Endothelial cell of umbilical vein (primary cell): Measurements from ENCODE around the gene TTL. TPM values are rescaled to one million over a fixed set of nuclear protein-coding genes. Genes with fewer than 3 reads are reported as not detected.
"Not testable (repeated sequence)": the region's sequence is repeated elsewhere in the genome, so short reads cannot be mapped to it uniquely, and the experiment has no call there.

Source experiments
- BruUV-seq: library from RNA; stranded (reverse); fragments of 400-500 nt; replicated peaks from 2 replicates; lab custom pipeline; 2021; lab: Mats Ljungman, UMichigan
- CTCF ChIA-PET: fragments of 300-600, 350-600 bp; sonication (Branson Sonifier 250); formaldehyde crosslinking; loops from one replicate; lab custom pipeline; 2021; ENCODE audit warnings: antibody characterized with exemption, inconsistent platforms; lab: Charles Lee
- POLR2A ChIA-PET: fragments of 300-600, 350-600 bp; sonication (Branson Sonifier 250); formaldehyde crosslinking; loops from one replicate; lab custom pipeline; 2021; ENCODE audit warnings: antibody characterized with exemption, inconsistent platforms; lab: Charles Lee
- DNase-seq: peaks from one replicate; pipeline ENCODE4 v3.0.0-alpha.2; 2011; ENCODE audit warnings: low read depth, low spot score
- FAIRE-seq: peaks from 2 replicates; lab custom pipeline; 2011; peaks lifted over from hg19 to GRCh38; lab: Jason Lieb, UNC
- H2AFZ ChIP-seq: 2 replicates; pipeline ENCODE4 v1.6.0; 2012; ENCODE audit warnings: low read depth, low read length, control low read depth, inconsistent platforms
- H3K27ac ChIP-seq: 2 replicates; pipeline ENCODE4 v1.5.1; 2011; ENCODE audit warnings: low read depth, mild to moderate bottlenecking, control low read depth, low read length, moderate library complexity; ENCODE audit not compliant: insufficient read depth
- H3K27me3 ChIP-seq, 2 experiments: 2 replicates each; pipeline versions ENCODE4 v1.6.0 to v1.6.1; 2011; ENCODE audit warnings: low read length in 2 of 2, mixed read lengths in 1 of 2; ENCODE audit not compliant: control insufficient read depth in 2 of 2, insufficient read depth in 2 of 2
- H3K36me3 ChIP-seq, 2 experiments: 2 replicates in 1 of 2; 3 replicates in 1 of 2; pipeline ENCODE4 v1.5.1; 2011; ENCODE audit warnings: low read length in 2 of 2, mild to moderate bottlenecking in 1 of 2, moderate library complexity in 1 of 2; ENCODE audit not compliant: control insufficient read depth in 2 of 2, insufficient read depth in 2 of 2; ENCODE audit errors: extremely low read depth in 1 of 2
- H3K4me1 ChIP-seq: 3 replicates; pipeline ENCODE4 v1.5.1; 2011; ENCODE audit warnings: mild to moderate bottlenecking, low read length; ENCODE audit not compliant: control insufficient read depth, insufficient read depth; ENCODE audit errors: extremely low read depth
- H3K4me2 ChIP-seq: 2 replicates; pipeline ENCODE4 v1.6.1; 2011; ENCODE audit warnings: low read length, control low read depth, mixed read lengths; ENCODE audit not compliant: insufficient read depth
- H3K4me3 ChIP-seq, 3 experiments: fragments of 200-600 bp in 1 of 3; sonication (generic), shearing (Covaris generic) in 1 of 3; replicated peaks in 1 of 3; 2 replicates each; pipeline ENCODE4 v1.5.1; 2011 to 2016; ENCODE audit warnings: control low read depth in 3 of 3, low read length in 3 of 3, mild to moderate bottlenecking in 2 of 3, inconsistent platforms in 1 of 3, low read depth in 1 of 3, moderate library complexity in 1 of 3; ENCODE audit not compliant: insufficient read depth in 1 of 3
- H3K79me2 ChIP-seq: 2 replicates; pipeline ENCODE4 v1.6.0; 2012; ENCODE audit warnings: low read length, inconsistent platforms; ENCODE audit not compliant: control insufficient read depth, insufficient read depth
- H3K9ac ChIP-seq: replicated peaks from 2 replicates; pipeline ENCODE3; 2011; ENCODE audit warnings: low read length, control low read depth; ENCODE audit not compliant: insufficient read depth; ENCODE audit errors: extremely low read depth
- H3K9me1 ChIP-seq: replicated peaks from 3 replicates; pipeline ENCODE4 v1.6.0; 2011; ENCODE audit warnings: mild to moderate bottlenecking, low read length; ENCODE audit not compliant: control insufficient read depth, insufficient read depth; ENCODE audit errors: extremely low read depth
- H3K9me3 ChIP-seq: replicated peaks from 2 replicates; pipeline ENCODE4 v1.5.1; 2012; ENCODE audit warnings: low read length, inconsistent platforms; ENCODE audit not compliant: control insufficient read depth, insufficient read depth
- H4K20me1 ChIP-seq: replicated peaks from 2 replicates; pipeline ENCODE3; 2011; ENCODE audit warnings: mild to moderate bottlenecking, low read length; ENCODE audit not compliant: control insufficient read depth, insufficient read depth; ENCODE audit errors: extremely low read depth
- GATA2 ChIP-seq: IDR thresholded peaks from 2 replicates; pipeline ENCODE4 v1.7.0; 2011; ENCODE audit warnings: low read depth, mild to moderate bottlenecking, moderate library complexity, mixed read lengths, low read length; ENCODE audit not compliant: insufficient read length, insufficient read depth
- dilution Hi-C: fragments of 300-500 bp; cut with MboI; formaldehyde crosslinking; loops from one replicate; pipeline ENCODE4 v1.15.0; 2019; ENCODE audit warnings: low sequenced_read_pairs; ENCODE audit not compliant: extremely low pct_ligation_motif_present
- intact Hi-C: fragments of 100-400 bp; cut with micrococcal nuclease; formaldehyde crosslinking; loops from one replicate; pipeline ENCODE4 v1.10.0; 2022
- polyA plus RNA-seq, 4 experiments: library from polyadenylated mRNA; depleted of rRNA in 3 of 4; stranded (reverse) in 3 of 4; unstranded in 1 of 4; fragments of >200 nt; gene quantifications; 2 replicates each; pipeline versions ENCODE4 v1.2.1 to v1.2.3, GENCODE V29; 2011 to 2012; ENCODE audit warnings: missing spikeins in 1 of 4
- total RNA-seq: library from RNA; stranded (reverse); gene quantifications from 2 replicates; pipeline ENCODE4 v1.2.3, GENCODE V29; 2021
- TF ChIP-seq, protein P1 (sequence below), 2 donors: IDR thresholded peaks; 1 replicate in 1 of 2; 2 replicates in 1 of 2; pipeline ENCODE4 v1.5.1; 2011; ENCODE audit warnings: low read length in 2 of 2, mild to moderate bottlenecking in 2 of 2, moderate library complexity in 2 of 2, control low read depth in 1 of 2, inconsistent platforms in 1 of 2, low read depth in 1 of 2; ENCODE audit not compliant: insufficient read depth in 1 of 2; ENCODE audit errors: extremely low read depth in 1 of 2

Gene TTL
- total and polyA plus RNA-seq, 2 donors (not counting 3 experiments of a cell fraction or from before 2014, with no cell fraction given): 21.9 to 66.8 TPM

DNA sequence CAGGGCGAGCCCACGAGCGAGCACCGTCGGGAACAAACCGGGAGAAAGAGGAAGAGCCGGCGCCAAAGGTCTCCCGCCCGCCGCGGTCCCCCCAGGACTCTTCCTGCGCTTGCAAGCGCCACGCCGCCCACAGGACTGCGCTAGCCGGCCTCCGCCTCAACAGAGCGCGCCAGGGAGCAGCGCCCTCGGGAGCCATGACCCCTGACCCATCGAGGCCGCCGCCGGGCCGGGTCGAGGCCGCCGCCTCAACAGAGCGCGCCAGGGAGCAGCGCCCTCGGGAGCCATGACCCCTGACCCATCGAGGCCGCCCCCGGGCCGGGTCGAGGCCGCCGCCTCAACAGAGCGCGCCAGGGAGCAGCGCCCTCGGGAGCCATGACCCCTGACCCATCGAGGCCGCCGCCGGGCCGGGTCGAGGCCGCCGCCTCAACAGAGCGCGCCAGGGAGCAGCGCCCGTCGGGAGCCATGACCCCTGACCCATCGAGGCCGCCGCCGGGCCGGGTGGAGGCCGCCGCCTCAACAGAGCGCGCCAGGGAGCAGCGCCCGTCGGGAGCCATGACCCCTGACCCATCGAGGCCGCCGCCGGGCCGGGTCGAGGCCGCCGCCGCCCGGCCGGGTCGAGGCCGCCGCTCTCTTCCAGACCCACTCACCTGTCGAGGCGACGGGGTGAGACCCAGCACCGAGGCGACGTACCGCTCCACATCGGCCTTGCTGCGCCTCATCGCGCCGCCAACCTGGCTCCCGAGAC is 49.0 kb upstream of the TTL start:
- H3K9me1 ChIP-seq, H4K20me1 ChIP-seq, H3K9ac ChIP-seq, H3K4me1 ChIP-seq, dilution Hi-C loops, DNase-seq, H3K27me3 ChIP-seq, FAIRE-seq, H3K79me2 ChIP-seq, BruUV-seq, H3K9me3 ChIP-seq, H3K36me3 ChIP-seq: not testable (repeated sequence)
- peak overlapping the region; percentile 42 for H3K4me2 ChIP-seq
- ChIA-PET POLR2A (interaction anchor here (0.6 to 0.9 kb wide), 4 partner anchors 178 to 535 kb away, joined by 3 to 6 read pairs (median 3); partner anchors contain the start of gene ZC3H8), CTCF (interaction anchor here (0.6 to 1.8 kb wide), 14 partner anchors 40 to 545 kb away, joined by 3 to 33 read pairs (median 4); no protein-coding TSS in a partner anchor)
- H2AFZ ChIP-seq: peak overlapping the region; percentile 41
- peak overlapping the region; percentile 37 for H3K27ac ChIP-seq
- intact Hi-C loops: loop anchor here (2.0 to 5.0 kb wide), 2 partner anchors 176 to 312 kb away; partner anchors contain the start of gene ZC3H8
- H3K4me3 ChIP-seq: peak overlapping the region in 2 of 3 experiments; percentile 38 to 48

DNA sequence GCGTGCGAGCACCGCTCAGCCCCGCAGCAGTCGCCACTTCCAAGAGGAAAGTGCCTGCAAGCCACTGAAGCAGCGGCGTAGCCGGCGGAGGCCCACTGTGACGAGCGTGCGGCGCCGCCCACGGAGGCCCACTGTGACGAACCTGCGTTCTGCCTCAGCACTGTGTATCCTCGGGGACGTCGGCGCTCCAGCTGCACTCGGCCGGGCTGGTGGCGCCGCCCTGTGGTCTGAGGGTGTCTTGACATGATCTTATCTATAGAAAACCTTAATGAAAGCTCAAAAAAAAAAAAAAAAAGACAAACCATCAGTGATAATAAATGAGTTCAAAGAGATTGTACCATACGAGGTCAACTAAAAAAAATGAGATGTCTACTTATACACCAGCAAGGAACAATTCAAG is 48.5 kb upstream of the TTL start, which contains the start of gene RGPD8:
Gene RGPD8 (minus strand): TSS at position 166 of the 400 bp plus-strand sequence. CDS start 192 bp downstream, outside the sequence.
- intact Hi-C loops: loop anchor here (2.0 to 5.0 kb wide), 2 partner anchors 176 to 313 kb away; partner anchors contain the start of gene ZC3H8
- H4K20me1 ChIP-seq, H3K9me3 ChIP-seq, H3K27me3 ChIP-seq, H3K9me1 ChIP-seq, dilution Hi-C loops, H3K9ac ChIP-seq, FAIRE-seq, BruUV-seq, H3K4me1 ChIP-seq, H3K36me3 ChIP-seq, H3K79me2 ChIP-seq: not testable (repeated sequence)
- peak within 1 kb of the TSS; percentile 37 for H3K27ac ChIP-seq
- peak; percentile 92 for DNase-seq
- peak within 1 kb of the TSS in 2 of 3 experiments; percentile 38 to 48 for H3K4me3 ChIP-seq
- TF ChIP-seq, protein P1, sequence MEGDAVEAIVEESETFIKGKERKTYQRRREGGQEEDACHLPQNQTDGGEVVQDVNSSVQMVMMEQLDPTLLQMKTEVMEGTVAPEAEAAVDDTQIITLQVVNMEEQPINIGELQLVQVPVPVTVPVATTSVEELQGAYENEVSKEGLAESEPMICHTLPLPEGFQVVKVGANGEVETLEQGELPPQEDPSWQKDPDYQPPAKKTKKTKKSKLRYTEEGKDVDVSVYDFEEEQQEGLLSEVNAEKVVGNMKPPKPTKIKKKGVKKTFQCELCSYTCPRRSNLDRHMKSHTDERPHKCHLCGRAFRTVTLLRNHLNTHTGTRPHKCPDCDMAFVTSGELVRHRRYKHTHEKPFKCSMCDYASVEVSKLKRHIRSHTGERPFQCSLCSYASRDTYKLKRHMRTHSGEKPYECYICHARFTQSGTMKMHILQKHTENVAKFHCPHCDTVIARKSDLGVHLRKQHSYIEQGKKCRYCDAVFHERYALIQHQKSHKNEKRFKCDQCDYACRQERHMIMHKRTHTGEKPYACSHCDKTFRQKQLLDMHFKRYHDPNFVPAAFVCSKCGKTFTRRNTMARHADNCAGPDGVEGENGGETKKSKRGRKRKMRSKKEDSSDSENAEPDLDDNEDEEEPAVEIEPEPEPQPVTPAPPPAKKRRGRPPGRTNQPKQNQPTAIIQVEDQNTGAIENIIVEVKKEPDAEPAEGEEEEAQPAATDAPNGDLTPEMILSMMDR (IDR thresholded peaks at IDR 0.05; ENCODE audit: extremely low read depth in 1 of 2, insufficient read depth in 1 of 2, low read depth in 1 of 2, low read length in 2 of 2): peak; percentile 29 to 49
- peak; percentile 69 for TF ChIP-seq GATA2
- H3K4me2 ChIP-seq: peak within 1 kb of the TSS; percentile 42
- CTCF ChIA-PET: interaction anchor here (0.6 to 1.8 kb wide), 13 partner anchors 40 to 546 kb away, joined by 3 to 33 read pairs (median 4); no protein-coding TSS in a partner anchor
- H2AFZ ChIP-seq: peak within 1 kb of the TSS; percentile 70
- POLR2A ChIA-PET: interaction anchor here (0.6 to 0.9 kb wide), 4 partner anchors 179 to 536 kb away, joined by 3 to 6 read pairs (median 3); partner anchors contain the start of gene ZC3H8
